Stimulated activated naive CD4-positive, alpha-beta T cell treated with Interleukin-2 at 50 U/mL for 16 hours (primary cell): ENCODE results near the gene SHQ1.
"Not testable (repeated sequence)": the region's sequence is repeated elsewhere in the genome, so short reads cannot be mapped to it uniquely, and the experiment has no call there.

ENCODE experiments used
- DNase-seq: peaks from one replicate; lab custom pipeline; 2025; lab: John Stamatoyannopoulos, UW

SHQ1 gene

GRCh38 chr3:72719137-72719536, 129.1 kb downstream of the SHQ1 start:
- no peak for DNase-seq

GRCh38 chr3:72714135-72714534, 134.1 kb downstream of the SHQ1 start:
- not testable (repeated sequence) for DNase-seq

- not testable (repeated sequence) for DNase-seq
These were observed 137.8 kb downstream of the SHQ1 start for GRCh38 chr3:72710471-72710870.

- DNase-seq, result no peak
These were observed 139.8 kb downstream of the SHQ1 start for GRCh38 chr3:72708441-72708840.

GRCh38 chr3:72702997-72703396, 145.2 kb downstream of the SHQ1 start:
- DNase-seq, result no peak

- DNase-seq, result no peak
These were observed 145.9 kb downstream of the SHQ1 start for GRCh38 chr3:72702390-72702789.

GRCh38 chr3:72700106-72700505, 148.1 kb downstream of the SHQ1 start:
- no peak for DNase-seq

- no peak for DNase-seq
These were observed 148.6 kb downstream of the SHQ1 start for GRCh38 chr3:72699631-72700030.
